Measurements from ENCODE around the gene GYG2. TPM values are rescaled to one million over a fixed set of nuclear protein-coding genes. Genes with fewer than 3 reads are reported as not detected.
A peak's percentile ranks its signal among the peaks of the same experiment; 100 is the strongest.

Gene GYG2
- polyA plus RNA-seq, 1 of the 3 experiments (the other 2 are of a cell fraction): 1.8 TPM

DNA sequence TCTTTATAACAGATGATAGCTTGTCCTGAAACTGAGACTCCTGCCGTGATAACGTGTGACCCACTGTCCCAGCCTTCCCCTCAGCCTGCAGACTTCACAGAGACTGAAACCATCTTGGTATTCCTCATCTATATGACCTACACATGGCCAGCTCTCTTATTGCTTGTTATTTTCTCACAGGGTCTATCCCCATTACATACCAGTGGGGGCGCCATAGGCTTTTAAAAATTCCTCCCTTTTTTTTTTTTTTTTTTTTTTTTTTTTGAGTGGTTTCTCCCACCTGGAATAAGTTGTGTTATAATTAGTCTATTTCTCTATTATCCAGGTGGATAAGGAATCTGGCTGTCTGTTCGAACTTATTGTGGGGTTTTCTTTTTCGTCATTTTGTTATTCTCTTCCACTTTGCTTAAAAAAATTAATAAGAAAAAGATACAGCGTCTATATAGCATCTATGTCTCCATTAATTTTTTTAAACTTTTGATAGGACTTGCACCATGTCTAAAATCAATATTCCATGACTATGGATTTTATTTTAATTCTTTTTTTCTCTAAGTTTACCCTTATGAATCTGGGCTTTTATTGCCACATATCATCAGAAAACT lies 47.2 kb downstream of the GYG2 start:
- CTCF ChIA-PET: no interaction called here
- no peaks in the 10 kb centered on the region for H3K4me1 ChIP-seq (ENCODE audit: control insufficient read depth in 1 of 2, insufficient read depth in 2 of 2, low read depth in 1 of 2, low read length in 1 of 2)
- H3K9ac ChIP-seq: no peak overlapping the region
- H3K36me3 ChIP-seq (replicated peaks in 1 of 2; ENCODE audit: control insufficient read depth in 1 of 2, insufficient read depth in 2 of 2, low read length in 1 of 2): no peaks in the 10 kb centered on the region
- H3K27ac ChIP-seq (ENCODE audit: low read depth in 2 of 2, low read length in 1 of 2): no peak overlapping the region
- DNase-seq: peak; percentile 20
- 24% methylated on average over 6 of the region's 6 CpGs for WGBS (ENCODE audit: low lambda C conversion rate)
- H4K20me1 ChIP-seq (ENCODE audit: insufficient read depth): no peaks in the 10 kb centered on the region
- H3K4me3 ChIP-seq (ENCODE audit: low read depth in 2 of 2, low read length in 1 of 2): no peak overlapping the region
- H2AFZ ChIP-seq (ENCODE audit: low read depth): no peak overlapping the region
- TF ChIP-seq NFIC (IDR thresholded peaks at IDR 0.05; ENCODE audit: borderline replicate concordance) (no peak), NRF1 (IDR thresholded peaks at IDR 0.05; ENCODE audit: low read depth, low read length) (no peak), RAD21 (IDR thresholded peaks at IDR 0.05; ENCODE audit: low read length) (peak; percentile 49), ELF1 (IDR thresholded peaks at IDR 0.05) (no peak)
- TF ChIP-seq, protein P1, sequence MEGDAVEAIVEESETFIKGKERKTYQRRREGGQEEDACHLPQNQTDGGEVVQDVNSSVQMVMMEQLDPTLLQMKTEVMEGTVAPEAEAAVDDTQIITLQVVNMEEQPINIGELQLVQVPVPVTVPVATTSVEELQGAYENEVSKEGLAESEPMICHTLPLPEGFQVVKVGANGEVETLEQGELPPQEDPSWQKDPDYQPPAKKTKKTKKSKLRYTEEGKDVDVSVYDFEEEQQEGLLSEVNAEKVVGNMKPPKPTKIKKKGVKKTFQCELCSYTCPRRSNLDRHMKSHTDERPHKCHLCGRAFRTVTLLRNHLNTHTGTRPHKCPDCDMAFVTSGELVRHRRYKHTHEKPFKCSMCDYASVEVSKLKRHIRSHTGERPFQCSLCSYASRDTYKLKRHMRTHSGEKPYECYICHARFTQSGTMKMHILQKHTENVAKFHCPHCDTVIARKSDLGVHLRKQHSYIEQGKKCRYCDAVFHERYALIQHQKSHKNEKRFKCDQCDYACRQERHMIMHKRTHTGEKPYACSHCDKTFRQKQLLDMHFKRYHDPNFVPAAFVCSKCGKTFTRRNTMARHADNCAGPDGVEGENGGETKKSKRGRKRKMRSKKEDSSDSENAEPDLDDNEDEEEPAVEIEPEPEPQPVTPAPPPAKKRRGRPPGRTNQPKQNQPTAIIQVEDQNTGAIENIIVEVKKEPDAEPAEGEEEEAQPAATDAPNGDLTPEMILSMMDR (IDR thresholded peaks at IDR 0.05): peak; percentile 60
- TF ChIP-seq, protein P2, sequence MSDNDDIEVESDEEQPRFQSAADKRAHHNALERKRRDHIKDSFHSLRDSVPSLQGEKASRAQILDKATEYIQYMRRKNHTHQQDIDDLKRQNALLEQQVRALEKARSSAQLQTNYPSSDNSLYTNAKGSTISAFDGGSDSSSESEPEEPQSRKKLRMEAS (IDR thresholded peaks at IDR 0.05; ENCODE audit: low read depth): no peak
- no peaks in the 10 kb centered on the region for H3K9me3 ChIP-seq
- H3K27me3 ChIP-seq (ENCODE audit: insufficient read depth): no peaks in the 10 kb centered on the region; the same call in 1 of the 2 replicates
- H3K4me2 ChIP-seq: no peak overlapping the region
- no peaks in the 10 kb centered on the region for H3K9me2 ChIP-seq
- POLR2A ChIA-PET: no interaction called here
- H3K79me2 ChIP-seq (ENCODE audit: insufficient read depth): no peaks in the 10 kb centered on the region
- no peaks in the 10 kb centered on the region for H3F3A ChIP-seq (replicated peaks; ENCODE audit: insufficient read depth)

DNA sequence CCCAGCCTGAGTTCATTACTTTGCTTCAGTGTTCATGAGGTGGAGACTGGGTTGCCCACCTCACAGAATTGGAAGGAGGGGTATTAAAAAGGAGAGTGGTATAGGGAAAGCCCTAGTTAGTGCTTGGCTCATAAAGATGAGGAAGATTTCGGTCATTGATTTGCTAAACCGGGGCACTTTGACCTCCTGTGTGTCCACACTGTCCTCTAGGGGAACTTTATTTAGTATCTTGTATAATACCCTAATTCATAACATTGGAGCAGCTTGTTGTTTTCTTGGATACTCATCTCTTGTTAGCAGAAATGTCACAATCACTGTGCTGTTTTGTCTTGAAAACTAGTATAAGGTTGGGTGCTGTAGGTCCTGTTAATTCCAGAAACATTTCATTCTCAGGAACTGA lies 49.8 kb downstream of the GYG2 start:
- Histone ChIP-seq H3K27me3 (ENCODE audit: insufficient read depth) (no peaks in the 10 kb centered on the region; the same call in 1 of the 2 replicates), H3K79me2 (ENCODE audit: insufficient read depth) (no peaks in the 10 kb centered on the region), H3K36me3 (replicated peaks in 1 of 2; ENCODE audit: control insufficient read depth in 1 of 2, insufficient read depth in 2 of 2, low read length in 1 of 2) (no peaks in the 10 kb centered on the region), H3K4me3 (ENCODE audit: low read depth in 2 of 2, low read length in 1 of 2) (no peak overlapping the region), H3K9me3 (no peaks in the 10 kb centered on the region), H3K4me2 (no peak overlapping the region), H3K9me2 (no peaks in the 10 kb centered on the region), H4K20me1 (ENCODE audit: insufficient read depth) (no peaks in the 10 kb centered on the region), H3K9ac (no peak overlapping the region), H3F3A (replicated peaks; ENCODE audit: insufficient read depth) (no peaks in the 10 kb centered on the region), H2AFZ (ENCODE audit: low read depth) (no peak overlapping the region), H3K27ac (ENCODE audit: low read depth in 2 of 2, low read length in 1 of 2) (no peak overlapping the region), H3K4me1 (ENCODE audit: control insufficient read depth in 1 of 2, insufficient read depth in 2 of 2, low read depth in 1 of 2, low read length in 1 of 2) (no peaks in the 10 kb centered on the region)
- CTCF ChIA-PET: no interaction called here
- POLR2A ChIA-PET: no interaction called here
- 13% methylated on average over 2 of the region's 2 CpGs for WGBS (ENCODE audit: low lambda C conversion rate)
- no peak for DNase-seq
- TF ChIP-seq EP300 (IDR thresholded peaks at IDR 0.05; ENCODE audit: borderline replicate concordance in 1 of 2, low read depth in 1 of 2, low read length in 1 of 2) (no peak), NFIC (IDR thresholded peaks at IDR 0.05; ENCODE audit: borderline replicate concordance) (no peak), FOSL2 (IDR thresholded peaks at IDR 0.05; ENCODE audit: borderline replicate concordance, low read depth) (no peak), JUND (IDR thresholded peaks at IDR 0.05) (no peak), TCF12 (IDR thresholded peaks at IDR 0.05) (no peak), FOXJ3 (CRISPR knock-in tag; IDR thresholded peaks at IDR 0.05) (no peak), MEF2A (IDR thresholded peaks at IDR 0.05; ENCODE audit: borderline replicate concordance, low read depth) (no peak), GABPA (IDR thresholded peaks at IDR 0.05; ENCODE audit: low read depth) (no peak), SIN3A (IDR thresholded peaks at IDR 0.05; ENCODE audit: borderline replicate concordance, low read depth, low read length) (no peak), TAF1 (IDR thresholded peaks at IDR 0.05; ENCODE audit: borderline replicate concordance, low read depth, low read length) (no peak), ELF1 (IDR thresholded peaks at IDR 0.05) (no peak), FOXM1 (IDR thresholded peaks at IDR 0.05; ENCODE audit: low read depth) (no peak), NRF1 (IDR thresholded peaks at IDR 0.05; ENCODE audit: low read depth, low read length) (no peak), EZH2phosphoT487 (IDR thresholded peaks at IDR 0.05; ENCODE audit: borderline replicate concordance, low read depth) (no peak)
- TF ChIP-seq, protein P1 (IDR thresholded peaks at IDR 0.05): no peak
- TF ChIP-seq, protein P2 (IDR thresholded peaks at IDR 0.05; ENCODE audit: low read depth): no peak

Measured in SK-N-SH (cell line).